GM18517 (cell line): Measurements from ENCODE around the gene RCCD1.
A peak's percentile ranks its signal among the peaks of the same experiment; 100 is the strongest.
"Not testable (repeated sequence)": the region's sequence is repeated elsewhere in the genome, so short reads cannot be mapped to it uniquely, and the experiment has no call there.

Experiments
- ATAC-seq: cut with Tn5 transposase; IDR thresholded peaks from one replicate; pipeline ENCODE4 v1.9.1; 2021; ENCODE audit warnings: mild to moderate bottlenecking, moderate library complexity; ENCODE audit not compliant: unreplicated experiment

Gene RCCD1

GRCh38 chr15:90917569-90917968 lies 37.1 kb upstream of the RCCD1 start:
- no peak for ATAC-seq

- ATAC-seq, result no peak
These were observed 36.5 kb upstream of the RCCD1 start for GRCh38 chr15:90918034-90918788.

- ATAC-seq, result no peak
These were observed 35.8 kb upstream of the RCCD1 start for GRCh38 chr15:90918835-90919234.

- ATAC-seq, result no peak
These were observed 32.8 kb upstream of the RCCD1 start for GRCh38 chr15:90921887-90922286.

DNA sequence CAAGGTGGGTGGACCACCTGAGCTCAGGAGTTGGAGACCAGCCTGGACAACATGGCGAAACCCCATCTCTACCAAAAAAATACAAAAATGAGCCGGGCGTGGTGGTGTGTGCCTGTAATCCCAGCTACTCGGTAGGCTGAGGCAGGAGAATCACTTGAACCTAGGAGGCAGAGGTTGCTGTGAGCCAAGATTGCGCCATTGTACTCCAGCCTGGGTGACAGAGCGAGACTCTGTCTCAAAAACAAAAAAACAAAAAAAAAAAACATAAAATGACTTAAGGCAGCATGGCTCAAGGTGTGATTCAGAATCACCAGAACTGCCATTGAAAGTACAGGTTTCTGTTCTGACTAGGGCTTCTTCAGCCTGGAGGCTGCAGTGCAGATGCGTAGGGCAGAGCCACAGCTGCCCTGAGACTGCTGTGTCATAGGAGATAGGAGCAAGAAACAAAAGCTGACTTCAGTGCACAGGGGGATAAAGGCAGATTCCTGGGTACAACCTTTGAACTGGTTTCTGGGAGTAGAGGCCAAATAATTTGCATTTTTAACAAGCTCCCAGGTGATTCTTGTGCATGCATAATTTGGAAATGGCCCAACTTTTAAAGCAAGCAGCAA lies 31.9 kb upstream of the RCCD1 start:
- peak; percentile 64 for ATAC-seq

DNA sequence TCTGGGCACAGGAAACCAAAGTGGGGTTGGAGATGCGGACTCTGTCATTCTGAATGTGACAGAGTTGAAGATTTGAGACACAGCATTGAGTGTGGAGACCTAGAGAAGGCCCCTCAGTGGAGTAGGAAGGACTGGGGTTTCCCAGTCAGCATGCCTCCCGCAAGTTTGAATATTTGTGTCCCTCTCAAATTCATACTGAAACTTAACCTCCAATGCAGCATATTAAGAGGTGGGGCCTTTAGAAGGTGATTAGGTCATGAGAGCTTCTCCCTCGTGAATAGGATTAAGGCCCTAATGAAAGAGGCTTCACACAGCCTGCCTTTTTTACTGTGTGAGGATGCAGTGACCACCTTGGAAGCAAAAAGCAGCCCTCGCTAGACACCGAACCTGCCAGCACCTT lies 30.3 kb upstream of the RCCD1 start:
- ATAC-seq, result peak; percentile 70

- not testable (repeated sequence) for ATAC-seq
These were observed 27.9 kb upstream of the RCCD1 start for GRCh38 chr15:90926766-90927165.

DNA sequence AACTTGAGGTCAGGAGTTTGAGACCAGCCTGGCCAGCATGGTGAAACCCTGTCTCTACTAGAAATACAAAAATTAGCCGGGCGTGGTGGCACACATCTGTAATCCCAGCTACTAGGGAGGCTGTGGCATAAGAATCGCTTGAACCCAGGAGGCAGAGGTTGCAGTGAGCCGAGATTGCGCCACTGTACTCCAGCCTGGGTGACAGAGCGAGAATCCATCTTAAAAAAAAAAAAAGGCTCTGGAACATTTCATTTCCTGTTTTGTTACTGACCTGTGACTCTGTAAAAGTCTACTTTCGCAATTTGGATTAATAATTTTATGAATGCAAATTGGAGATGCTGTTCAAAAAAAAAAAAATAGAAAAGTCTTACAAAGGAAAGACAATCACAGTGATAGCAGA lies 26.6 kb upstream of the RCCD1 start:
- not testable (repeated sequence) for ATAC-seq

GRCh38 chr15:90929246-90930019 lies 25.3 kb upstream of the RCCD1 start:
- peak; percentile 2 for ATAC-seq

DNA sequence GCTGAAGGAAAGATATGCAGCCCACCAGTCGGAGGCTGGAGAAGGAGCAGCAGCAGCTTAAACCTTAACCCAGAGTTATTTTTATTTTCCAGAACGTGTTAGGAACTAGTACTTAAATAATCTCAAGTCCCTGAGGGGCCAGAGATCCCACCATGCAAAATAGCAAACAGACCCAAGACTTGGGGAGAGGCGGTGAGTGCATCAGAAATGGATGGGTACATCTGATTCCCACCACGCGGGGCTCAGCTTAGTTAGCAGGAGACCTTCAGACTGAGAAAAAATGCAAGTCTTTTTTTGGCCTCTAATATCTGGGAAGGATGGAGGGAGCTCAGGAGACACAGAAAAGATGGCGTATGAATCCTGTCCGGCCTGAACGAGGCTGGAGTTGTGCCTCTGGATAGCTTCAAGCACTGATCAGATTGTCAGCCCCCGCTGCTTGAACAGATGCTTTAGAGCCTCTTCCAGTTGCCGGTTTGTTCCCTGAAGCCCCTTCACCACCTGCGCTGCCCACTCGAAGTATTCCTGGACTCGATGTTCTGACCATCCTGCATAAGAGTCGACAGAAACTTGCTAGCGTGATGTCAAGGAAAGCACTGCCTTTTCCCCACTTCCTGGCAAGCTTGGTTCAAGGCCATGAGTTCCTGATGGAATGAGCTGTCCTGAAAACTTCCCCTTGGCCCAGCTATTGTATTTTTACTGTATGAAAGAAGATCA lies 23.7 kb upstream of the RCCD1 start:
- ATAC-seq, result no peak

GRCh38 chr15:90931575-90931827 lies 23.2 kb upstream of the RCCD1 start:
- no peak for ATAC-seq

DNA sequence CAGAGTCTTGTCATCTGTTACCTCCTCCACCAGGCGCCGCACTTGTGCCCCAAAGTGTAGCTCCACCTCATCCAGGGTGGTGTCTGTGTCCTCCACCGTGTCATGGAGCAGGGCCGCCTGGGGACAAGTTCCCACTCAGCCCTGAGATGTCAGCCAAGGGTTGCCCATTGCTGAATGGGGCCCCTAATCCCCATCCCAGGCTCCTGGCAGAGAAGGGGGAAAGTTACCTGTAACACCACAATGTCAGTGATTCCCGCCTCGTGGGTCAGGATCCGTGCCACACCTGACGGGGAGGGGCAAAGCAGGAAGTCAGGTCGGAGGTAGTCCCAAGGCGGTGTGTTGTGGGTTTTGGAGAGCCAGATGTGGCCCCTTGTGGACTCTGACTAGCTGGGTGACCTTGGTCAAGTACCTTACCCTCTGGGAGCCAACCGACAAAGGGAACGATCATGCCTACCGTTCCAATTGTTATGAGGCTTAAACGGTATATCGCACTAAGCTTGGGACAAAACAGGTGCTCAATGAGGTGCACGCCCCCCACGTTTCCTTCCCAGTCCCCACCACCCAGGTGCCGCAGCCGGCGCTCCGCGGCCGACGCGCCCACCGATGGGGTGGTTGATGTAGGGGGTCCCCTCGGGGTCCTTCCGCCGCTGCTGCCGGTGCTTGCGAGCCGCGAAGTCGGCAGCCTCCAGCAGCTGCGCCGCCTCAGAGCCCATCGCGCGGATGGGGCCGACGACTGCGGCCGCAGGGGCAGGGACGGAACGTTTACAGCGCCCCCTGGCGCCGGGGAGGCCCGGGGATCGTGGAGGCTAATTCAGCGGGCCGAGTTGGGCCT lies 22.6 kb upstream of the RCCD1 start, which contains the start of gene HDDC3:
Gene HDDC3, minus strand, starts transcription at position 722 of the 832 bp plus-strand sequence. Its CDS starts 9 bp downstream, at position 713.
- peak; percentile 47 for ATAC-seq

DNA sequence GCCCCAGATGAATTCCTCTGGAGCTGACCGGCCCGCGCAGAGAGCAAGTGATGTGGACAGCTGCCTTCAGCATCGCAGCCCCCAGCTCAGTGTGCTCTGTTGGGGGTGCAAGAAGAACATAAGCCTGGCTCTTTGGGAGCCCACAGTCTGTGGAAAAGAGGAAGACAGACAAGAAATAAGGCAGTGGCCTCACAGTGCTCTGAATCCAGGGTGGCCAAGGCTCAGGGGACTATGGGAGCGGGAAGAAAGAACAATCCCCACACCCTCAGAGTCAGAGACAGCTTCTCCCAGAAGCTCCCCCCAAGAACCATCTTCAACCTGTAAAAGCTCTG lies 22.1 kb upstream of the RCCD1 start:
- no peak for ATAC-seq

DNA sequence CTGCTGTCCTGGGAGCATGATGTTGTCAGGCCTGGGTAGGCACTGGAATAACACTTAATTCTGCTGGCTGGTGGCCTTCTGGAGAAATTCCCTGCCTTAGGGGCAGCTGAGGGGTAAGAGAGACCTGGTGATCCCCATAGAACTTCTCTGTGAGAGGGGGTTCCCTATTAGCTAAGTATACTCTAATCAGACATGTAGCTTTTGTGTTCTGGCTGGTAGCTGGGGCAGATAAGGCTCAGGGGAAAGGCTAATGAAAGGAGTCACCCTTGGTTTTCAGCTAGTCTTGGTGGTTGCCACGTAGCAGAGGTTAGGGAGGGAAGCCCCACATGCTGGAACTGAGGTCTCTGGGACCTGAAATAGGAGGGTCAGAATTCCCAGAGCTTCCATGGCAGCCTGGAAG lies 21.4 kb upstream of the RCCD1 start:
- ATAC-seq, result no peak

DNA sequence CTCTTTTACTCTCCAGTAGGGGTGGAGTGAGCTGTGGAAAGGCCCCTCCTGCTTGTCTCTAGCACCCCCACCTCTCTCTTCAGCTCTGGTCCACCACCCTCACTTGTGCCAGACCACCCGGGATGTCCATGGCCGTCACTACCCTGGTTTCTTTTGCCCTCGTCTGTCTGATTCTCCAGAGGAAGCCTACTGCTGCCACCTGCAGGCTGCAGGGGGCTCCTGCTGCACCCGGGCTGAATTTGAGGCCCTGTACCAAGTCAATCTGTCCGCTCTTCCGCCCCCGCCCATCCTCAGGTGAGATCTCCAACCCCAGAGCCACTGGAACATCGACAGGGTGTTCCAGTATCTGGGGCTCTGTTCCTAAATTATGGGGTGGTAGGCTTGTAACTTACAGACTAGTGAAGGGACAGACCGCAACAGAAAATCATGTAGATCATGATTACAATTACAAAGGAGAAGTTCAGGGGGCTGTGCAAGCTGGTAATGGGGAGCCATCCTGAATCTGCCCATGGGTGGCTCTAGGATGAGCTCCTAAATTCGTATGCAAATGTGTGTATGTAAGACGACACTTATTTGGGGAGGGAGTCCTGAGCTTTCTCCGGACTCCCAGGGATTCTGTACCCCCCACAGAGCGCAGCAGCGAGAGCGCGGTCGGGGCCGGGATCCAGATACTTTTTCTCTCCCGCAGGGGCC lies 20.3 kb upstream of the RCCD1 start:
- no peak for ATAC-seq

DNA sequence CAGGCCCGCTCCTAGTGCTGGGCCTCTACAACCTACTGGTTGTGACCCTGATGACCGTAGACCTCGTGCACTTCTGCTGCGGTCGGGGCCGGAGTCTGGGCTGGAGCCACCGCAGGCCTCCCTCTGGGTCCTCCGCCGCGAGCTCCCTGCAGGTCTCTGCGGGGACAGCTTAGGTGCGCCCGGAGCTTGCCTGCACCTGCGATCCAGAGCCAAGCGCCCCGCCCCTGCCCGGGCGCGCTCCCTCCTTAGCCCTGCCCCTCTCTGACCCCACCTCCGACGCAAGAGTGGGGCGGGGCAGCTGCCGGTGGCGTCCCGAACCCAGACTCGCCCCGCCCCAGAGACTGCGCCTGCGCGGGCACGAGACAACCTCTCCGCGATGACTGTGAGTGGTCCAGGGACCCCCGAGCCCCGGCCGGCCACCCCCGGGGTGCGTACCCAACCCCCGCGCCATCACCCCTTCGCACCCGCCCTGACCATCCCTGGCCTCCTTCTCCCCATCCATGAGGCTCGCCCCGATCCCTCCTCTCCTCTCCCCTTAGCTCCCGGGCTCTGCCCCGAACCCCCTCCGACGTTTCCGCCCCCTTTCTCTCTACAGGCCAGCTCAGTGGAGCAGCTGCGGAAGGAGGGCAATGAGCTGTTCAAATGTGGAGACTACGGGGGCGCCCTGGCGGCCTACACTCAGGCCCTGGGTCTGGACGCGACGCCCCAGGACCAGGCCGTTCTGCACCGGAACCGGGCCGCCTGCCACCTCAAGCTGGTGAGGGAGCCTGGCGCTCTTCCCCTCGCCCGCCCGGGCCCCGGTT lies 19.5 kb upstream of the RCCD1 start, which contains the start of gene UNC45A:
Gene UNC45A, plus strand, starts transcription at position 337 of the 803 bp plus-strand sequence. Its CDS starts 40 bp downstream, at position 377.
- peak; percentile 43 for ATAC-seq

DNA sequence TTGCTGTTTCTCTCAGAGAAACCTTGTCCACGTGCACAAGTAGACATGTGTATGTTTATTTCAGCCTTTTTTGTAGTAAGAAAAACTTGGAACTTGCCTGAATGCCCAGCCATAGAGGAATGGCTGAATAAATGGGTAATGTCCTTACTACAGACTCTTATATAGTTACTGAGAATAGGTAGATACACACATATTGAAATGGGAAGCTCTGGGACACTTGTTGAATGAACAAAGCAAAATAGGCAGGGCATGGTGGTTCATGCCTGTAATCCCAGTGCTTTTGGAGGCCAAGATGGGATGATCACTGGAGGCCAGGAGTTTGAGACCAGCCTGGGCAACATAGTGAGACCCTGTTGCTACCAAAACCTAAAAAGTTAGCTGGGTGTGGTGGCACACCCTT lies 17.9 kb upstream of the RCCD1 start:
- ATAC-seq, result no peak

DNA sequence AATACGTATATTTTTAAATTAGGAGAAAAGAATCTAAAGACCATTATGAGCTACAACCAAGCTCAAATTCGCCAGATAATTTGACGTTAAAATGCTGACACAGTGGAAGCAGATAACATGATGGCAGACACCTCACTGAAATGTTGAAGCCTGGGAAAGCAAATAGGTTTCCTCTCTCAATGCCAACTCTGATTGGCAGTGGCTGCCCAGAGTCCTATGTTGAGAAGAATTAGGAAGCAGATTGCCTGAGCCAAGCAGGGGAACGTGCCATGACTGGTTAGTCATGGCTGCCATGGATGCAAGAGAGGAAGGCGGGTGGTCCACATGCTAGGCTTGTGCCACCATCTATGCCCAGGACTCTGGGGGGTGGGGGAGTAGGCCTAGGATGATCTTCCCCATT lies 16.4 kb upstream of the RCCD1 start:
- no peak for ATAC-seq

DNA sequence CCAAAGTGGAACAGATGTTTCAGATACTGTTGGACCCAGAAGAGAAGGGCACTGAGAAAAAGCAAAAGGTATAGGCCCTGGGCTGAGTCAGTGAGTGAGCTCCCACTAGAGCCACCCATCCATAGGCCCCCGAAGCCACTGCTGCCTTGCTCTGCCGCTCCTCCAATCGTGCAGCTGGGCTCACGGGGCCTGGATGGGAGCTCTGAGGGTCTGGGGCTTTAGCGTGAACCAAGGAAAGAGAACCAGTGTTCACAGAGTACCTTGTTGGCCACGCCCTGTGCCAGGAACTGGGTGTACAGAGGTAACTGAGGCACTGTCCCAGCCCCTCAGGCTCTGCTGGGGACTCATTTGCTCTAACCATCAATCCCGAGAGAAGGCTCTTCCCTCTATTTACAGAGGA lies 14.9 kb upstream of the RCCD1 start:
- no peak for ATAC-seq
